Measurements from ENCODE around the gene ATXN7L3.

GRCh38 chr17:44170135-44170498 is 29.6 kb downstream of the ATXN7L3 start:
- no peak for TF ChIP-seq CTCF (IDR thresholded peaks at IDR 0.05)
- no peak for TF ChIP-seq POLR2A (IDR thresholded peaks at IDR 0.05)
